Middle frontal gyrus (tissue), 1 donor: ENCODE results near the gene HMOX2.
A peak's percentile ranks its signal among the peaks of the same experiment; 100 is the strongest.

ENCODE experiments used
- DNase-seq: peaks from one replicate; pipeline ENCODE4 v3.0.0-alpha.2; 2015; ENCODE audit warnings: low spot score; ENCODE audit errors: extremely low spot score

Gene HMOX2

GRCh38 chr16:4475880-4476788 is at the start of gene HMOX2:
Gene HMOX2 (plus strand): TSS chr16:4476398. CDS start chr16:4505525, 29,127 bp downstream.
- DNase-seq = peak; percentile 88

- no peak for DNase-seq
Measured at GRCh38 chr16:4426722-4427372, 49.4 kb upstream of the HMOX2 start.

GRCh38 chr16:4428500-4428899 is 47.7 kb upstream of the HMOX2 start:
- DNase-seq = no peak

GRCh38 chr16:4431023-4431422 is 45.2 kb upstream of the HMOX2 start:
- DNase-seq = no peak

- DNase-seq = no peak
Measured at GRCh38 chr16:4433228-4433627, 43.0 kb upstream of the HMOX2 start.

GRCh38 chr16:4433914-4434787 is 42.0 kb upstream of the HMOX2 start:
- DNase-seq = no peak

- no peak for DNase-seq
Measured at GRCh38 chr16:4435337-4436067, 40.7 kb upstream of the HMOX2 start.

- no peak for DNase-seq
Measured at GRCh38 chr16:4437366-4437765, 38.8 kb upstream of the HMOX2 start.

GRCh38 chr16:4442371-4442770 is 33.8 kb upstream of the HMOX2 start:
- DNase-seq = no peak

GRCh38 chr16:4443271-4443670 is 32.9 kb upstream of the HMOX2 start:
- no peak for DNase-seq

GRCh38 chr16:4443986-4444385 is 32.2 kb upstream of the HMOX2 start:
- DNase-seq = no peak

GRCh38 chr16:4450430-4450829 is 25.8 kb upstream of the HMOX2 start:
- DNase-seq = no peak

- DNase-seq = no peak
Measured at GRCh38 chr16:4450931-4451519, 25.2 kb upstream of the HMOX2 start.

- no peak for DNase-seq
Measured at GRCh38 chr16:4452674-4453073, 23.5 kb upstream of the HMOX2 start.

- DNase-seq = no peak
Measured at GRCh38 chr16:4454623-4455022, 21.6 kb upstream of the HMOX2 start.

- DNase-seq = no peak
Measured at GRCh38 chr16:4455081-4455480, 21.1 kb upstream of the HMOX2 start.

- no peak for DNase-seq
Measured at GRCh38 chr16:4455951-4456350, 20.2 kb upstream of the HMOX2 start.

GRCh38 chr16:4460936-4461249 is 15.3 kb upstream of the HMOX2 start:
- DNase-seq = no peak

- no peak for DNase-seq
Measured at GRCh38 chr16:4461250-4462085, 14.7 kb upstream of the HMOX2 start.
